Measurements from ENCODE around the gene ETFDH.

The ETFDH gene

GRCh38 chr4:158722291-158722916 is 50.3 kb downstream of the ETFDH start:
- TF ChIP-seq ZFP30 (CRISPR knock-in tag; IDR thresholded peaks at IDR 0.05) (no peak), ZNF8 (CRISPR knock-in tag; IDR thresholded peaks at IDR 0.05) (no peak), GLIS3 (CRISPR knock-in tag; IDR thresholded peaks at IDR 0.05) (no peak), SNAI2 (CRISPR knock-in tag; IDR thresholded peaks at IDR 0.05) (no peak), PPARA (CRISPR knock-in tag; IDR thresholded peaks at IDR 0.05; ENCODE audit: borderline replicate concordance) (no peak), CREB5 (CRISPR knock-in tag; IDR thresholded peaks at IDR 0.05; ENCODE audit: low read depth) (no peak), ZNF565 (CRISPR knock-in tag; conservative IDR thresholded peaks at IDR 0.05; ENCODE audit: low read depth) (no peak), ZNF70 (CRISPR knock-in tag; IDR thresholded peaks at IDR 0.05) (no peak), BACH2 (CRISPR knock-in tag; IDR thresholded peaks at IDR 0.05; ENCODE audit: borderline replicate concordance) (no peak), POU6F1 (CRISPR knock-in tag; IDR thresholded peaks at IDR 0.05; ENCODE audit: borderline replicate concordance, low read depth) (no peak), OSR1 (CRISPR knock-in tag; IDR thresholded peaks at IDR 0.05) (no peak), ISL1 (CRISPR knock-in tag; IDR thresholded peaks at IDR 0.05) (no peak), TOX (CRISPR knock-in tag; IDR thresholded peaks at IDR 0.05; ENCODE audit: borderline replicate concordance) (no peak)
- ATAC-seq, result peak; percentile 68

GRCh38 chr4:158722917-158723793 is 51.1 kb downstream of the ETFDH start, which contains the start of gene PPID:
PPID (minus strand) TSS chr4:158723396; CDS start chr4:158723288, 108 bp downstream.
- TF ChIP-seq TSHZ2 (CRISPR knock-in tag; IDR thresholded peaks at IDR 0.05) (no peak), SNAI2 (CRISPR knock-in tag; IDR thresholded peaks at IDR 0.05) (0 out of 2 replicates have a peak, but pooled peaks have one; percentile 23)
- ATAC-seq, result peak; percentile 97

GRCh38 chr4:158724637-158725036 is 52.5 kb downstream of the ETFDH start:
- TF ChIP-seq CSRNP3 (CRISPR knock-in tag; IDR thresholded peaks at IDR 0.05), result no peak
- no peak for TF ChIP-seq CSDC2 (CRISPR knock-in tag; IDR thresholded peaks at IDR 0.05)
- no peak for TF ChIP-seq GLIS3 (CRISPR knock-in tag; IDR thresholded peaks at IDR 0.05)
- TF ChIP-seq ZFP30 (CRISPR knock-in tag; IDR thresholded peaks at IDR 0.05), result no peak
- no peak for ATAC-seq

- no peak for ATAC-seq
- TF ChIP-seq OSR1 (CRISPR knock-in tag; IDR thresholded peaks at IDR 0.05), result no peak
- no peak for TF ChIP-seq GLIS3 (CRISPR knock-in tag; IDR thresholded peaks at IDR 0.05)
- no peak for TF ChIP-seq PATZ1 (CRISPR knock-in tag; IDR thresholded peaks at IDR 0.05; ENCODE audit: borderline replicate concordance)
- no peak for TF ChIP-seq ARNTL (CRISPR knock-in tag; IDR thresholded peaks at IDR 0.05; ENCODE audit: borderline replicate concordance, low read depth)
- TF ChIP-seq ZNF8 (CRISPR knock-in tag; IDR thresholded peaks at IDR 0.05), result no peak
- TF ChIP-seq ZNF70 (CRISPR knock-in tag; IDR thresholded peaks at IDR 0.05), result no peak
- TF ChIP-seq SNAI2 (CRISPR knock-in tag; IDR thresholded peaks at IDR 0.05), result no peak
- TF ChIP-seq PPARA (CRISPR knock-in tag; IDR thresholded peaks at IDR 0.05; ENCODE audit: borderline replicate concordance), result no peak
- no peak for TF ChIP-seq POU6F1 (CRISPR knock-in tag; IDR thresholded peaks at IDR 0.05; ENCODE audit: borderline replicate concordance, low read depth)
- TF ChIP-seq CREB5 (CRISPR knock-in tag; IDR thresholded peaks at IDR 0.05; ENCODE audit: low read depth), result no peak
- TF ChIP-seq ZNF565 (CRISPR knock-in tag; conservative IDR thresholded peaks at IDR 0.05; ENCODE audit: low read depth), result no peak
- TF ChIP-seq ISL1 (CRISPR knock-in tag; IDR thresholded peaks at IDR 0.05), result no peak
- TF ChIP-seq RARB (CRISPR knock-in tag; IDR thresholded peaks at IDR 0.05), result no peak
- no peak for TF ChIP-seq ZFP30 (CRISPR knock-in tag; IDR thresholded peaks at IDR 0.05)
- no peak for TF ChIP-seq TOX (CRISPR knock-in tag; IDR thresholded peaks at IDR 0.05; ENCODE audit: borderline replicate concordance)
- TF ChIP-seq CSDC2 (CRISPR knock-in tag; IDR thresholded peaks at IDR 0.05), result no peak
Observed at GRCh38 chr4:158726633-158727032, 54.5 kb downstream of the ETFDH start.
